ENCODE data around the gene MARCHF10. TPM values are rescaled to one million over a fixed set of nuclear protein-coding genes. Genes with fewer than 3 reads are reported as not detected.

The MARCHF10 gene
- total and polyA plus RNA-seq, 9 donors = 0.06 to 6.5 (median 0.46) TPM; not detected in 3

GRCh38 chr17:62716834-62717588 lies 91.1 kb downstream of the MARCHF10 start:
- Histone ChIP-seq H3K4me3 (no peak overlapping the region), H3K9me3 (no peaks in the 10 kb centered on the region), H3K4me1 (ENCODE audit: insufficient read depth) (peaks cover 5% of the 10 kb centered on the region), H3K27me3 (no peaks in the 10 kb centered on the region), H3K27ac (no peak overlapping the region), H3K36me3 (no peaks in the 10 kb centered on the region)
- whole genome bisulfite sequencing, 3 donors = 88 to 92% (median 90%) methylated on average over 23 of the region's 23 CpGs
- TF ChIP-seq EP300 (IDR thresholded peaks at IDR 0.05) = no peak
- no peak for TF ChIP-seq CTCF (IDR thresholded peaks at IDR 0.05)
- TF ChIP-seq POLR2A (IDR thresholded peaks at IDR 0.05) = no peak
- intact Hi-C loops (cut with DNase I) = no loop called here
- DNase-seq = no peak

GRCh38 chr17:62715882-62716390 lies 92.2 kb downstream of the MARCHF10 start:
- Histone ChIP-seq H3K9me3 (no peaks in the 10 kb centered on the region), H3K27me3 (no peaks in the 10 kb centered on the region), H3K36me3 (no peaks in the 10 kb centered on the region), H3K4me3 (no peak overlapping the region), H3K27ac (no peak overlapping the region), H3K4me1 (ENCODE audit: insufficient read depth) (peaks cover 5% of the 10 kb centered on the region)
- intact Hi-C loops (cut with DNase I) = no loop called here
- WGBS, 3 donors = 94 to 95% (median 95%) methylated on average over 18 of the region's 18 CpGs
- TF ChIP-seq CTCF (IDR thresholded peaks at IDR 0.05) (no peak), EP300 (IDR thresholded peaks at IDR 0.05) (no peak), POLR2A (IDR thresholded peaks at IDR 0.05) (no peak)
- DNase-seq = peak in 1 of 5 donors; percentile 1

GRCh38 chr17:62714016-62714777 lies 93.9 kb downstream of the MARCHF10 start:
- intact Hi-C loops (cut with DNase I) = no loop called here

More at GRCh38 chr17:62714016-62714777, 93.9 kb downstream of the MARCHF10 start:
- Histone ChIP-seq H3K4me1 (ENCODE audit: insufficient read depth) (peaks cover 5% of the 10 kb centered on the region), H3K27me3 (no peaks in the 10 kb centered on the region), H3K27ac (no peak overlapping the region), H3K4me3 (no peak overlapping the region), H3K36me3 (no peaks in the 10 kb centered on the region), H3K9me3 (no peaks in the 10 kb centered on the region)
- TF ChIP-seq CTCF (IDR thresholded peaks at IDR 0.05) (no peak), POLR2A (IDR thresholded peaks at IDR 0.05) (no peak), EP300 (IDR thresholded peaks at IDR 0.05) (no peak)
- peak in 2 of 5 donors; percentile 3 to 13 for DNase-seq
- WGBS, 3 donors = 93 to 97% (median 95%) methylated on average over 8 of the region's 8 CpGs

Measured in ovary (tissue), 9 donors.